ENCODE results near the gene ALDH3A1.

The ALDH3A1 gene

DNA sequence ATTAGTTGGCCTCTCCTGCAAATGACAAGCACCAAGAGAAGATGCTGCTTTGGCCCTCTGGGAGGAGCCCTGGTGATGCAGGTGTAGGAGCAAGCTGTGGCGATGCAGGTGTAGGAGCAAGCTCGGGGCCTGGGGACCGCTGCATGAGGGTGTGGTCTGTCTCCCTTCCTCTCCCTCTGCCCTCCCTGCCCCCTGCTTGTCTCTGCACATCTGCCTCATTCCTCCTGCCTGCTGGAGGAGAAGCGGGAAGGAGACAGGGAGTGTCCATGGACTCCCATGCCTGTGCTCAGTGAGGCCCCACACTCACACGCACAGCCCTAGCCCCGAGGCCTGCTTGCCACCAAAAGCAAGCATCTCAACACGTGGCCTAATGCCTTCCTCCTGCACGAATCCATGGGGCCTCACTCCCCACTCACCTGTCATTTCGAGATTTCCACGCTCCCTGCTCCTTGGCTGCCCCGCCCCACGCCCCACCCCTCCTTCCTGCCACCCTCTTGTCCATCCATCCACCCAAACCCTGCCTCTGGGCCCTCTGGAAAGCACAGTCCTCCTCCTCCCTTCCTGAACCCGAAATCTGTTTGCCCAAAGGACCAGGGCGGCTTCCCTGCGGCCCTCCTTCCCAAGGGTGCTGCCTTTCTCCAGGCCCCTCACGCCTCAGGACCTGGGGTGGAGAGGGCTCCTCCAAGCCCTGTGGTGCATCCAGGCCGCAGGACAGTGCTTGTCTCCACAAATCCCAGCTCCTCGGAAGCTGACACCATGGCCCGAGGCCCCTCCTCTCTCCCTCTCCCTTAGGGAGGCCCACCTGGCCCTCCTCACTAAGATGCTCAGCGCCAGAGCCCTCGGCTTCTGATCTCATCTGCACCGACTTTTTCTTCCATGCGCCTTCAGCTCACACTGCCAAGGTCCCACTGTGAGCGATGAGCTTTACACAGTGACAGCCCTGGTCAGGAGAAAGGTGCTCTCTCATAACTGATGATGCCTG is 11.8 kb upstream of the ALDH3A1 start:
- DNase-seq: no peak

DNA sequence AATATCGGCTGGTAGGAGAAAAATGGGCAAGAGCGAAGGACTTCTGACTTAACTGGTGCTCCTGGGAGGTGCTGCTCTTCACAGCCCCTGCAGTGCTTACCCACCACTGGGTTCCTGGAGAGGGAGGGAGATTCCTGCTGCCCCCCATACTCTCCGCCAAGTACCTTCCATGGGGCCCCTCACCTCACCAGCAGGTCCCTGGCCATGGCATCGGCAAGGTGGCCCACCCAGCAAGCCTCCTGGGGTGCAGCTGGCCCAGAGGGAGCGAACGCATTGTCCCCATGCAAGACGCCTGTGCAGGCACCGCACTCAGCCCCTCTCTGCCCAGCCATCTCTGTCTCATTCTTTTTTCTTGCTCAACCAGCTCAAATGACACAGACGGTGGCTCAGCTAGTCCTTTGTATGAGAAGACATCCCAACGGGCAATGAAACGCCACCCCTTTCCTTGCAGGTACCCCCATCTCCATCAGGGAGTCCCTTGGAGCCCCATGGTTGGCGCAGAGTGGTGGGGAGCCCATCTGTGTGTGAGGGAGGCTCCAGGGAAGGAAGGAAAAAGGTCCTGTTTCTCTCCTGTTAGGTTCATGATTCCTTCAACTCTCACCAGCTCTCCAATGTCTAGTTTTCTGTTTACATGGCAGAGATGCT is 9.6 kb upstream of the ALDH3A1 start:
- DNase-seq: no peak

DNA sequence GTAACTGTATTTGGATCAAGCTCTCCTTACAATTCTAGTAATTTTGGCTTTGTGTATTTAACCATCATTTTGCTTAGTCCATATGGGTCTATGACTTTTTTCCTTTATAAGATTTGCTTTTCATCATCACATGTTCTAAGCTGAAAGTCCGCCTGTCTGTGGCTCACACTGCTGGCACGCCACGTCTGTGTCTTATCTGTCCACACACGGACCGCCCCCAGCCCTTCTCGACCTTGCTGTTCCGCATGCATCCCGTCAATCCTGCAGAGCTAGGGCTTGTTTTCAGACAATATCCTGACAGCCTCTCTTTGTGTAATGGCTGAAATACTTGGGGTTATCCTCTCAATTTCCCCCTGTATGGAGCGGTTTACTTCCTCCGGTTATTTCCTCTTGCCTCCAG is 8.4 kb upstream of the ALDH3A1 start:
- DNase-seq: no peak

DNA sequence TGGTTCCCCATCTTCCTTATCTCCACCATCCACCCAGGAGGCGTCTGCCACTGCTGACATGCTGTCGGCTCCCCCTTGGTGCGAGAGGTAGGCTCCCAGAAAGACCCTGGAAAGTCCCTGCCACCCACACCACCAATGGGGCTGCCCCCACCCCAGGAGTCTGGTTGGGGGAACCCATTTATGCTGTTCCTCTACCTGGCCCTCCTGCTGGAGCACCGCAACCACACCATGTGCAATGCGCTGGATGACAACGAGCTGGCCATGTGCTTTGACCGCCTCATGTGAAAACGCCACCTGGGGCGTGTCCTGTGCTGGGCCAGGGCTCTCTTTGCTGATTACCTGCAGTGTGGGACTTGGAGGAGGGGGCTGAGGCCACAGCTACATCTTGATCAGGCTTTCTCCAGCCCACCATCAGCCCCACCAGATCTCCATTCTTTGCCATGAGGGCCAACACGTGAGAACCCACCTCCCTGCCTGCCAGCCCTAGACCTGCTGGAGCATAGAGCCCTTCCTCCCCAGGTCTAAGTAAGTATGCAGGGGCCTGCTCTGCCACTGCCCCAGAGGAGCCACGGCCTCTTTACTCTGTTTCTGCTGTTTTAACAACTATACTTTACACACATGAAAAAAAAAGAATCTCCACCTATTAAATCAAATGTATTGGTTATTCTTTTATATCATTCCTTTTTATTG is 7.9 kb upstream of the ALDH3A1 start:
- DNase-seq: no peak

DNA sequence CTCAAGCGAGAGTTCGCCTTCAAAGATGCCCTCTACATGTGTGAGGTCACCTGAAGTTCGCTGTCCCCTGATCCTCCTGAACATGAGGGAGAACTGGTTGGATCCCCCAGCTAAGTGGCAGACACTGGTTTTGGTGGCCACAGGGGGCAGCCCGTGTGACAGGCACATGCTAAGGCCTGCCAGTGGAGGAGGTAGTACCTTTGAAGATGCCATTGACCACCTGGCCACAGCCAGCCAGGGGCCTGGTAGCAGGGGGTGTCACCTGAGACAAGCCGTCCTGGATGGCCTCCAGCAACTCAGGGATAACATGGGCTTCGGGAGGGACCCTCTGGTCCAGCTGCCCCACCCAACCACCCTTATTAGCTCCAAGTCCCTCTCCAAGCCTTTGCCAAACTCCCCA is 7.3 kb upstream of the ALDH3A1 start:
- no peak for DNase-seq

DNA sequence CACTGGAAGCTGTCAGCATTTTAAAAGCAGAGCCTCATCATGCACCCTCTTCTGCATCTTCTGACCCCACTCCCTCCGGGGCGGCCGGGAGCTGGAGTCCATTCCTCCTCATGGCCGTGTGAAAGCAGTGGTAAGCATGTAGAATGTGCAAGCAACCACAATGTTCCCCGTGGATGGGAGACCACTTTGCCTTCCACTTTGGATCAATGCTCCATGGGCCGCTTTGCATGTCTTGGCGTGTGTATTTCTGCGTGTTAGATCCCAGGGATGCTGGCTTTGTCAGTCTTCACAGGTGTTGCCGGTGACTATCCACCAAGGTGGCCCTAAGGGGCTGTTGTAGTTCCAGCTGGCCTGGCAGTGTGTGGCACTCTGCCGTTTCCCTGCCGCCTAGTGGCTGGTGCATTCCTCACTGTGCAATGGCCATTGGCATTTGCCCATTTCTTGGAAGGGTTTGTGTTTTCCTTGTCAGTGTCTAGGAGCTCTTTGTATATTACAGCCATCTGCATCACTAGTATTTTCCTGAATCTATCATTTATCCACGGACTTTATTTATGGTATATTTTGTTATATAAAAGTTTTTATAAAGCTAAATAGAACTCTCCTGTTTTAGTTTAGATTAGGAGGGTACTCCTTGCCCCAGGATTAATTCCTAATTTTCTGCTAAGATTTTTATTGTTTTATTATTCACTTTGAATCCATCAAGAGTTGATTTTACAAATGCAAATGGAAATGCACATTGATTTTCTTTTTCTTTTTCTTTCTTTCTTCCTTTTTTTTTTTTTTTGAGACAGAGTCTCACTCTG is 5.8 kb upstream of the ALDH3A1 start:
- no peak for DNase-seq

DNA sequence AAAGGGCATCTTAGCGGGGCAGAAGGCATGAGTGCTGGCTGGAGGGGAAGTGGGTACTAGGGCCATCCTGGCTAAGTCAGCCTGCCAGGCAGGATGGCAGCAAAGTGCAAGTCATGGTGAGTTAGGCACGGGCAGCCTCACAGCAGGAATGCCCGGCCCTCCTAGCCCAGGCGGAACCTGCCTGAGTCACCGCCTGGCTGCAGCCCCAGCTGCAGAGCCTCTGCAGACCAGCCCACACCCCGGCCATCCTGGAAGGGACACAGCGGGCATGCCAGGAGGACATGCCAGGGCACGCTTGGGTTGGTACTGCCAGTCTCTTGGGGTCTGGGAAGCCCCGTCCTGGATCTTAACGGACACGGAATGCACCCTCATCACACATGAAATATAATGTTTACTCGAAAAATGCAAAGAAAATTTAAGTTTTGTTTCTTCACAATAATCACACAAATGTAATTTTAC is 5.0 kb upstream of the ALDH3A1 start:
- DNase-seq: no peak

DNA sequence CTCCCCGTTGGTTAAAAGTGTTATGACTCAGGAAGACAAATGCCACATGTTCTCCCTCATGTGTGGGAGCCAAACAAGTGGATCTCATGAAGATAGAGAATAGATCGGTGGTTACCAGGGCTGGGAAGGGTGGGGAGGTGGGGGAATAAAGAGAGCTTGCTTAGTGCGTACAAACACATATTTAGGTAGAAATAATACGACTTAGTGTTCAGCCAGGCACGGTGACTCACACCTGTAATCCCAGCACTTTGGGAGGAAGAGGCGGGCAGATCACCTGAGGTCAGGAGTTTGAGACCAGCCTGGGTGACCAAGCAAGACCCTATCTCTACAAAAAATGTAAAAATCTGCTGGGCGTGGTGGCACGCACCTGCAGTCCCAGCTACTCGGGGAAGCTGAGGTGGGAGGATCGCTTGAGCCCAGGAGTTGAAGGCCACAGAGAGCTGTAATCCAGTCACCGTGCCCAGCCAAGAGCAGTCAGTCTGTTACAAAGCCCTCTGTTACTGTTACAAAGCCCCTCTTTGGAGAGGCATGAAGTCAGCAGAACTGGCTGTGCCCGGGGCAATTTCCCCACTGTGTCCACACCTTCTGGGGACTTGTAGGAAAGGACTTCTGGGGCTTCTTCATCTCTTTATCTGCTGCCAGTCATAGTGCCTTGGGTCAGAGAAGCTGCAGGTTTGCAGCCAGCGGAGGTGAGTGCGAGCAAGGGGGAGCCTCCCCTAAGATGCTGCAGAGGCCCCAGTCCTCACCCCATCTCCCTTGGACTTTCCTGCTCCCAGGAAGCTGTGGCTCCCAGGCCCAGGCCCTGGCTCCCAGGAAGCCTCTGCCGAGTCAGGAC is 4.3 kb upstream of the ALDH3A1 start:
- DNase-seq: no peak

DNA sequence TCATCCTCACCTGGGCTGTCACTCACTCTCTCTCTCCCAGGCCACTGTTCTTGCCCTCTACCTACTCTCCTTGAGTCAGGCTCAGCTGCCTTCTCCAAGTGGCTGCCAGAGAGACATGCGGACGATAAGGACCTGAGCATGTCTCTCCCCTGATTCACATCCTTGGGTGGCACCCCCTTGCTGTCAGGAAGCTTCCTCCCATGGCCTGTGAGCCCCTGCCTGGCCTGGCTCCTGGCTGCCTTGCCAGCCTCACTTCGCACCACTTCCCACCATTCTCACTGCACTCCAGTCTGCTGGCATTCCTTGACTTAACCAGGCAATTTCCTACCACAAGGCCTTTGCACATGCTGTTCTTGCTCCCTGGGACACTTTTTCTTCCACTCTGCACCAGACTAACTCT is 2.7 kb upstream of the ALDH3A1 start:
- DNase-seq: no peak

DNA sequence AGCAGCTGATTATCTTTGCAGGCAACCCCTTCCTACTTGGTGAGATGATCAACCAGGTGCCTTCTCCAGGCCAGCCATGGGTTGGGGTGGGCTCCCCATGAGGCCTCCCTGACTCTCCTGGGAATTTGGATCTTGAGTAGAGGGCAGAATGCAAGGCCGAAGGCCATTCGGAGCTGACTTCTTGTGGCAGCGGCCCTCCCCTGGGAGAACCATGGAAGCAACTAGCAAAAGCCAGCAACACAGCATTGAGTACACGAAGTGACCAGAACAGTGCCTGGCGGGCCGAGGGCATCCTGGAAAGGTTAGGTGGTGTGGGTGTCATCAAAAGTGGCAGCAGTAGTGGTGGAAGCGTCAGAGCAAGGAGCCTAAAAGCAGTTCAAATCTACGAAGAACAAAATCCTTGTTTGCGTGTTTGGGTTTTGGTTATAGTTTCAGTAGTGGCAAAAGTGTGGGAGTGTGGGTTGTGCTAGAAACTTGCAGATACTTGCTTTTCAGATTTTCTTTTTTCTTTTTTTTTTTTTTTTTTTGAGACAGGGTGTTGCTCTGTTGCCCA is 2.0 kb upstream of the ALDH3A1 start:
- DNase-seq: no peak

DNA sequence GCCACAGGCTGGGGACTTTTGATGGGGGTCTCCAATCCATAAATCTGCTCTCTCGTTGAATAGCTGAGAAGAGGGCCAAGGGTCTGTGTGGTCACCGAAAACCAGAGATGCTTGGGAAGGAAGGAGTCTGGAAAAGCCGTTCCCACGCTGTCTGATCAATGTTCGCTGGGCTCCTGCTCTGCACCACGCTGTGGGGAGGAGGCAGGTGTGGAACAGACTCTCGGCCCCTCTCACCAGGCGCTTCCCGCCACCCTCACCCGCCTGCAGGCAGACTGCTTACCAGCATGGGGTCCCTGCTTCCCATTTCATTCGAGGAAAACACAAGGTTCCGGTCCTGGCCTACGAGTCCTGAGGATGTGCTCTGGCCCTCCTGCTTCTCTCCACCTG is 702 bp upstream of the ALDH3A1 start:
- DNase-seq: no peak

DNA sequence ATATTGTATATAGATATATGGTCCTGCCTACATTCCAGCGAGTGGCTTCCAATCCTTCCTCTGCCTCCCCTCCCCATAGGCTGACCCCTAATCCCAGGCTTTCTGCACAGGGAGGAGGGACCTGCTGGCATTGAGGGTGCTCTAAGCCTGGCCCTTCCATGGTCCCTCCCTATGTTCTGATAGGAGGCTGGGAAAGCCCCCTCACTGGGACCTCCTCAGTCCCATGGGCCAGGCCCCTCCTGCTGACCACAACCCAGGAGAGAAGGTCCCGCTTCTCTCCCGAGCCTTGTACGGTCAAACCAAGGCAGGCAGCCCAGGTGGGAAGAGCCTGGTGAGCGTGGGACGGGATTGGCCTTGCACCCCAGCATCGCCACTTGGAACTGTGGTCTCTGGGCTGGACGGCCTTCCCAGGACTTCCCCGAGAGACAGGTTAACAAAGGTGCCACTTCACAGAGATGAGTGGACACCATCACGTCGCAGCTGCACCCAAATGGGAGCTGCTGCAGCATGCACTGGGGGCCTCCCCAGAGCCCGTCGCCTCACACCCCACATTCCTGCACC is 859 bp downstream of the ALDH3A1 start:
- no peak for DNase-seq

DNA sequence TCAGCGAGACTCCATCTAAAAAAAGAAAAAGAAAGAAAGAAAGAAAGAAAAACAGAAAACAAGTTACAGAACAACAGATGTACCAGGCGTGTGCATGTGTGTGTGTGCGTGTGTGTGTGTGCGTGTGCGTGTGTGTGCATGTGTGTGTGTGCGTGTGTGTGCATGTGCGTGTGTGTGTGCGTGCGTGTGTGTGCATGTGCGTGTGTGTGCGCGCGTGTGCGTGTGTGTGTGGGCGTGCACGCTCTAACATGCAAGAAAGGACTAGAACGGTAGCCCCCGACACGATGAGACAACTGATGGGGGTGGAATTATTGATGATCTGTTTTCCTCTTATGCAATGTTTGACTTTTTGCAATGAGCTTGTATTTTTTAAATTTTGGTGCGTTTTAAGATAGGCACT is 1.6 kb downstream of the ALDH3A1 start:
- DNase-seq: no peak

DNA sequence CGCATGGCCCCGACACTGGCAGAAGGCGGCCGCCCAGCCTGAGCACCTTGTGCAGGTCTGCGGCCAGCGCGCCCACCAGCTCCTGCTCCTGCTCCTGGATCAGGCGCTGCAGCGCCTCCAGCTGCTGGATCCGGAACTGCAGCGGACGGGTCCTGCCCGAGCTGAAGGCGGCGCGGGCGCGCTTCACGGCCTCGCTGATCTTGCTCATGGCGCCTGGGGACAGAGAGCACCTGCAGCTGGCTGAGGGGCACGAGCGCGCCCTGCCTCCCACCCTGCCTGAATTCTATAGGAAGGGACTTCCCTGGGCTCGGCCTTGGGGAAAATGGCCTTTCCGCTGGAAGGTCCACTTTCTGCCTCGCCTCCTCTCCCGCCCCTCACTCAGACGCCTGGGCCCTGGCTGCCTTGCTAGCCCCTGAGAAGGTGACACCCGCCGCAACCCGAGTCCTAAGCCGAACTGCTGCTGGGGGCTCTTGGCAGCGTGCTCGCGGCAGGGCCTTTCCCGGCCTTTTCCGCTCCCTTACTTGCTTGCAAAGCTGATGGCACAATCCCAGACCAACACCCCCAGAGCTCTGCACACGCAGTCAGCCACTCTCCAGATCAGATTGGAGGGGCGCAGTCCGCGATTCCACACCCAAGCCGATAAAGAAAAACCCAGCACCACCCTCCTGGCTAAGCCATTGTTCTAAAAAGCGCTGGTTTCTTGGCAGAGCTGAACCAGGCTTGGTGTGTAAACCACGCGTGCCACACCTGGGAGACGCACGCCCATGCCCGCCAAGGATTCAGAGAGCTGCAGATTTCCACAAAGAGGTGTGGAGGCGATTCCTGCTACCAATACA is 3.0 kb downstream of the ALDH3A1 start:
- peak; percentile 95 for DNase-seq

DNA sequence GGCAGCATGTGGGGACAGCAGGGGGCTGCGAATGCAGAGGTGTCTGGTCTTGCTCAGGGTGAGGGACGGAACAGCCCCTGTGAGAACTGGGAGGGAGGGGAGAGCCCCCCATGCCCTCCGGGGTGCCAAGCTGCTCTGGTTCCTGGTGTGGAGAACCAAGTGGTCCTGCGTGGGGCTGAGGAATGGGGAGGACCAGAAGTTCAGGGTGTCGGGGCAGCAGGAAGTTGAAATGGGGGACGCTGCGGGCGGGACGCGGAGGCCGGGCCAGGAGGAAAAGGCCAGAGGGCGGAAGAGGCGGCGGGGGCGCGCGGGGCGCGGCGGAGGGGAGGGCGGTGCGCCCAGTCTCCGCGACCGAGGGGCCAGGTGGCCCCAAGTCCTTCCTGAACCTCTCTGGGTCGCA is 3.6 kb downstream of the ALDH3A1 start:
- DNase-seq: peak; percentile 37

DNA sequence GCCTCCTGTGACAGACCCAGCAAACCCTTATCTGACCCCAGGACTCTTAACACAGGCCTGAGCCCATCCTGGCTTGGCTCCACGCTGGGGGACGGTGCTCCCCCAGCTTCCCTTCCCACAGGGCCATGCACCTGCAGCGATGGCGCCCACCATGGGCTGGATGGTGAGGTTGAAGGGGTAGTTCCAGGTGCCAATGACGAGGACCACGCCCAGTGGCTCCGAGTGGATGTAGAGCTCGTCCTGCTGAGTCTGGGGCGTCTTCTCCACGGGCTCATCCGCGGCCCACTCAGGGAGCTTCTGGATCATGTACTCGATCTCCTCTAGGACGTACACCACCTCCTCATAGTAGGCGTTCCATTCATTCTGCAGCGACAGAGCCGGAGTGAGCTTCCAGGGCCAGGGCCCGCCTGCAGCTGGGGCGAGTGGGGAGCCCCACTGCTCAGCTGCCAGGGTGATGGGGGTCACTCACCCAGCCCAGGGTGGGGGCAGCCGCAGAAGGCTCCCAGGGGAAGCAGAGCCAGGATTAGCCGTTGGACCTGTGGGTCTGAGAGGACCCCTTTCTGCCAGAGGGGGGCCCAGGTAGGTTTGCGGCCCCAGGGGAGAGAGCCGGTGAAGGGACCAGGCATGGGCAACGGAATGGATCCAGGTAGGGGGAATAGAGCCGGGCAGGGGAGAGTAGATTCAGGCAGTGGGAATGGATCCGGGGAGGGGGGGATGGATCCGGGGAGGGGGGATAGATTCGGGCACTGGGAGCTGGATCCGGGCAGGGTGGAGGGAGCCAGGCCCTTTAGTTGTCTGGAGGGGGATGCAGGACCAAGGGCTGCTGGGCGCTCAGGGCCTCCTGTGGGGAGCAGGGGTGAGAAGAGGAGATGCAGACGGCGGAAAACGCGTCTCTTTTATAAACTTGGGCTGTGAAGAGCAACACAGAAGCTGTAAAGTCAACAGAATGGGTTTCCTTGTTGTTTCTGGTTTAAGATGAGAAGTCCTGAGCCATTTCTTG is 4.7 kb downstream of the ALDH3A1 start:
- DNase-seq: no peak

DNA sequence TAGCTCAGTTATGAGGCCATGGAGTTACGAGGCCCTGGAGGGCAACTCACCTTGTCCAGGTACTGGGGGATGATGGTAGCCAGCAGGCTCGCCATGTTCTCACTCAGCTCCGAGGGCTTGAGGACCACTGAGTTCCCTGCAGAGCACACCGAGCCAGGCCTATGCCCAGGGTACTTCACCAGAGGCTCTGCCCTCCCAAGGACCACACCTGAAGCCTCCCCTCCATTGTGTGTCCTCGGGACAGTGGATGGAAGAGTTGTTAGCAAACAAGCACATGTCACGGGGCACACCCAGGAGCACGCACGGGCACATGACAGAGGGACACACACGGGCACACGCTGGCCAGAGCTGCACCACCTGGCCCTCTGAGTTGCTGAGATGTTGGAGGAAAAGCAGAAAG is 5.6 kb downstream of the ALDH3A1 start:
- DNase-seq: no peak

DNA sequence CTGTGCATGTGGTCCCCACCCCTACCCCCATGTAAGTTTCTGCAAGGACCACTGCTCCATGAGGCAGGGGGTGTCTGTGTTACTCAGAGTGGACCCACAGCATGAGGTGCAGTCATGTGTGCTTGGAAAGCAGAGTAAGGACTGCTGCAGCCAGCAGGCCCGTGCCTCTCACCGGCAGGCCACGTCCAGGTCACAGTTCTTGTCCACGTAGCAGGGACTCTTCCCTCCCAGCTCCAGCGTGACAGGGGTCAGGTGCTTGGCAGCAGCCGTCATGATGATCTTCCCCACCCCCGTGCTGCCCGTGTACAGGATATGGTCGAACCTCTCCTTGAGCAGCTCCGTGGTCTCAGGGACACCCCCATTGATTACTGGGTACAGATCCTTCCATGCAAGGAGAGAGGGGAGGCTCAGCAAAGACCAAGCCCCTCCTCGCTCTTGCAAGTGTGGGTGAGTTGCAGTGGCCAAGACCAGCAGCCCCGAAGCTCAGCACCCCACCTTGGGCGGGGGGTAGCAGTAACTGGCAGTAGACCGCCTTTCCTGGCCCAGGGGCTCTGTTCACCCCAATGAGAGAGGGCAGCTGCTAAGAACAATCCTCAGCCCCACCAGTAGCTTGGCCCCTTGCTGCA is 6.2 kb downstream of the ALDH3A1 start:
- DNase-seq: no peak

All from stimulated activated CD8-positive, alpha-beta memory T cell treated with anti-CD3 and anti-CD28 coated beads, Interleukin-4, amount 100 ng/mL, for 48 hours (primary cell).